Hepatocyte (in vitro differentiated cells): Measurements from ENCODE around the gene NDUFS6.
"Not testable (repeated sequence)": the region's sequence is repeated elsewhere in the genome, so short reads cannot be mapped to it uniquely, and the experiment has no call there.

ENCODE experiments used
- CTCF ChIP-seq: fragments of 200-600 bp; sonication (generic); IDR thresholded peaks from 2 replicates; pipeline ENCODE4 v1.5.1; 2016; ENCODE audit warnings: antibody characterized with exemption, mild to moderate bottlenecking; ENCODE audit not compliant: poor library complexity
- EZH2 ChIP-seq: fragments of 200-600 bp; sonication (generic); IDR thresholded peaks from 2 replicates; pipeline ENCODE4 v1.6.1; 2016; ENCODE audit warnings: antibody characterized with exemption, mild to moderate bottlenecking, borderline replicate concordance
- EZH2phosphoT487 ChIP-seq: fragments of 200-600 bp; sonication (generic); IDR thresholded peaks from one replicate; pipeline ENCODE4 v1.6.1; 2018; ENCODE audit warnings: antibody characterized with exemption, mild to moderate bottlenecking, low read depth, moderate library complexity; ENCODE audit not compliant: unreplicated experiment, severe bottlenecking

- not testable (repeated sequence) for TF ChIP-seq CTCF, EZH2, EZH2phosphoT487
These were observed 2.6 kb upstream of the NDUFS6 start for GRCh38 chr5:1798589-1798988.
